ENCODE measurements around the gene GHDC.

DNA sequence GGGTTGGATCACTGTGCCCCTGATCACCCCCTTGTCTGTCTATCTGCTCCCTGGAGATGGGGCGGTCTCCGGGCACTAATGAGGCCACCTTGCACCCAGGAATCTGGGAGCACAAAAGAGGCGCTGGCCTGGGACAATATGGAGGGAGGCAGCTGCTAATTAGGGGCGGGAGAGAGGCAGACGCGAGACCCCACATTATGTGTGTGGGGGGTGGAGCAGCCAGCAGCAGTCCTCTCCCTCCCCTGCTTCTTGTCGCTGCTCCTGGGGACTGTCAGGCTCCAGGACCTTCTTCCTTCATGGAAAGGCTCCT, 8.7 kb downstream of the GHDC start:
- TF ChIP-seq EZH2 (IDR thresholded peaks at IDR 0.05) (no peak), POLR2AphosphoS5 (IDR thresholded peaks at IDR 0.05; ENCODE audit: borderline replicate concordance, low read depth, low read length) (no peak)

All from SK-N-MC (cell line).